ENCODE data around the gene MIER2.

The MIER2 gene

DNA sequence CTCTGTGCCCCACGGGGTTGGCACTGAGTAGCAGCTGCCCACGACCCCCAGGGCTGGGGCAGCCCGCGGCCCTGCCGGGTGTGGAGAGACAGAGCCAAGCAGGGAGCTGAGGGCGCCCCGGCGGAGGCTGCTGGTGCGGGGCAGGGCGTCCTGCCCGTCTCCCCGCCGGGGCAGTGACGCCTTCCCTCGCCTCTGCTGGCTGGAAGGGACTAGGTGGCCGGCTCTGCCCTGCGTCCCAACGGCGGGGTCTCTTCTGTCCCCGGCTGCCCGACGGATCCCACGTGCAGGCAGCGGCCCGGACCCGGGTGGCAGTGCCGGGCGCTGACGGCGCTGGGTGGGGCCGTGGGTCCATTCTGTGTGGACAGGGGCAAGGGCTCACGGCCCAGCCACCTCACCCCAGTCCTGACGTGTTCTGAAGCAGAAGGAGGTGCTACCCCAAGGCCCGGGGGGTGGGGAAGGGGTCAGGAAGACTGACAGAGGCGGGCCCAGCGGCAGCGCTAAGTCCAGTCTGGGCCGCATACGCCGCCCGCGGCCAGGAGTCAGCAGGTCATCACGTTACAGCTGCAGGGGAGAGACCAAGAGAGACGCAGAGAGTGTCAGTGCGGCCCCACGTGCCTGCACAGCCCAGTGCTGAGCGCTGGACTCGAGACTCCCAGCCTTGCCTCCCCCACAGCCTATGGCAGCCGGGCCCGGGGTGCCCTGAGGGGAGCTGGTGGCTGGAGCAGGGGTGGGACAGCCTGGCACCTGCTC lies 38.3 kb downstream of the MIER2 start:
- ATAC-seq: no peak
- TF ChIP-seq RARB (CRISPR knock-in tag; IDR thresholded peaks at IDR 0.05) (no peak), ARNTL (CRISPR knock-in tag; IDR thresholded peaks at IDR 0.05; ENCODE audit: borderline replicate concordance, low read depth) (no peak), TCF4 (CRISPR knock-in tag; IDR thresholded peaks at IDR 0.05; ENCODE audit: borderline replicate concordance) (no peak), PPARA (CRISPR knock-in tag; IDR thresholded peaks at IDR 0.05; ENCODE audit: borderline replicate concordance) (no peak), ZNF70 (CRISPR knock-in tag; IDR thresholded peaks at IDR 0.05) (no peak), TOX (CRISPR knock-in tag; IDR thresholded peaks at IDR 0.05; ENCODE audit: borderline replicate concordance) (no peak), ZFP3 (CRISPR knock-in tag; IDR thresholded peaks at IDR 0.05) (no peak), ESRRG (CRISPR knock-in tag; IDR thresholded peaks at IDR 0.05) (no peak), OSR1 (CRISPR knock-in tag; IDR thresholded peaks at IDR 0.05) (no peak), ZNF565 (CRISPR knock-in tag; conservative IDR thresholded peaks at IDR 0.05; ENCODE audit: low read depth) (no peak), ISL1 (CRISPR knock-in tag; IDR thresholded peaks at IDR 0.05) (no peak), ZC3H10 (CRISPR knock-in tag; IDR thresholded peaks at IDR 0.05) (no peak), GLIS3 (CRISPR knock-in tag; IDR thresholded peaks at IDR 0.05) (no peak), ZFP30 (CRISPR knock-in tag; IDR thresholded peaks at IDR 0.05) (no peak), CSDC2 (CRISPR knock-in tag; IDR thresholded peaks at IDR 0.05) (no peak), SNAI2 (CRISPR knock-in tag; IDR thresholded peaks at IDR 0.05) (no peak)
- TF ChIP-seq, protein P1, sequence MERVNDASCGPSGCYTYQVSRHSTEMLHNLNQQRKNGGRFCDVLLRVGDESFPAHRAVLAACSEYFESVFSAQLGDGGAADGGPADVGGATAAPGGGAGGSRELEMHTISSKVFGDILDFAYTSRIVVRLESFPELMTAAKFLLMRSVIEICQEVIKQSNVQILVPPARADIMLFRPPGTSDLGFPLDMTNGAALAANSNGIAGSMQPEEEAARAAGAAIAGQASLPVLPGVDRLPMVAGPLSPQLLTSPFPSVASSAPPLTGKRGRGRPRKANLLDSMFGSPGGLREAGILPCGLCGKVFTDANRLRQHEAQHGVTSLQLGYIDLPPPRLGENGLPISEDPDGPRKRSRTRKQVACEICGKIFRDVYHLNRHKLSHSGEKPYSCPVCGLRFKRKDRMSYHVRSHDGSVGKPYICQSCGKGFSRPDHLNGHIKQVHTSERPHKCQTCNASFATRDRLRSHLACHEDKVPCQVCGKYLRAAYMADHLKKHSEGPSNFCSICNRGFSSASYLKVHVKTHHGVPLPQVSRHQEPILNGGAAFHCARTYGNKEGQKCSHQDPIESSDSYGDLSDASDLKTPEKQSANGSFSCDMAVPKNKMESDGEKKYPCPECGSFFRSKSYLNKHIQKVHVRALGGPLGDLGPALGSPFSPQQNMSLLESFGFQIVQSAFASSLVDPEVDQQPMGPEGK (CRISPR knock-in tag; IDR thresholded peaks at IDR 0.05; ENCODE audit: borderline replicate concordance): no peak
- TF ChIP-seq, protein P2, sequence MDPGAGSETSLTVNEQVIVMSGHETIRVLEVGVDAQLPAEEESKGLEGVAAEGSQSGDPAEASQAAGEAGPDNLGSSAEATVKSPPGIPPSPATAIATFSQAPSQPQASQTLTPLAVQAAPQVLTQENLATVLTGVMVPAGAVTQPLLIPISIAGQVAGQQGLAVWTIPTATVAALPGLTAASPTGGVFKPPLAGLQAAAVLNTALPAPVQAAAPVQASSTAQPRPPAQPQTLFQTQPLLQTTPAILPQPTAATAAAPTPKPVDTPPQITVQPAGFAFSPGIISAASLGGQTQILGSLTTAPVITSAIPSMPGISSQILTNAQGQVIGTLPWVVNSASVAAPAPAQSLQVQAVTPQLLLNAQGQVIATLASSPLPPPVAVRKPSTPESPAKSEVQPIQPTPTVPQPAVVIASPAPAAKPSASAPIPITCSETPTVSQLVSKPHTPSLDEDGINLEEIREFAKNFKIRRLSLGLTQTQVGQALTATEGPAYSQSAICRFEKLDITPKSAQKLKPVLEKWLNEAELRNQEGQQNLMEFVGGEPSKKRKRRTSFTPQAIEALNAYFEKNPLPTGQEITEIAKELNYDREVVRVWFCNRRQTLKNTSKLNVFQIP (CRISPR knock-in tag; IDR thresholded peaks at IDR 0.05; ENCODE audit: borderline replicate concordance, low read depth): no peak
- TF ChIP-seq, protein P3, sequence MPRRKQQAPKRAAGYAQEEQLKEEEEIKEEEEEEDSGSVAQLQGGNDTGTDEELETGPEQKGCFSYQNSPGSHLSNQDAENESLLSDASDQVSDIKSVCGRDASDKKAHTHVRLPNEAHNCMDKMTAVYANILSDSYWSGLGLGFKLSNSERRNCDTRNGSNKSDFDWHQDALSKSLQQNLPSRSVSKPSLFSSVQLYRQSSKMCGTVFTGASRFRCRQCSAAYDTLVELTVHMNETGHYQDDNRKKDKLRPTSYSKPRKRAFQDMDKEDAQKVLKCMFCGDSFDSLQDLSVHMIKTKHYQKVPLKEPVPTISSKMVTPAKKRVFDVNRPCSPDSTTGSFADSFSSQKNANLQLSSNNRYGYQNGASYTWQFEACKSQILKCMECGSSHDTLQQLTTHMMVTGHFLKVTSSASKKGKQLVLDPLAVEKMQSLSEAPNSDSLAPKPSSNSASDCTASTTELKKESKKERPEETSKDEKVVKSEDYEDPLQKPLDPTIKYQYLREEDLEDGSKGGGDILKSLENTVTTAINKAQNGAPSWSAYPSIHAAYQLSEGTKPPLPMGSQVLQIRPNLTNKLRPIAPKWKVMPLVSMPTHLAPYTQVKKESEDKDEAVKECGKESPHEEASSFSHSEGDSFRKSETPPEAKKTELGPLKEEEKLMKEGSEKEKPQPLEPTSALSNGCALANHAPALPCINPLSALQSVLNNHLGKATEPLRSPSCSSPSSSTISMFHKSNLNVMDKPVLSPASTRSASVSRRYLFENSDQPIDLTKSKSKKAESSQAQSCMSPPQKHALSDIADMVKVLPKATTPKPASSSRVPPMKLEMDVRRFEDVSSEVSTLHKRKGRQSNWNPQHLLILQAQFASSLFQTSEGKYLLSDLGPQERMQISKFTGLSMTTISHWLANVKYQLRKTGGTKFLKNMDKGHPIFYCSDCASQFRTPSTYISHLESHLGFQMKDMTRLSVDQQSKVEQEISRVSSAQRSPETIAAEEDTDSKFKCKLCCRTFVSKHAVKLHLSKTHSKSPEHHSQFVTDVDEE (CRISPR knock-in tag; IDR thresholded peaks at IDR 0.05): no peak
- TF ChIP-seq, protein P4, sequence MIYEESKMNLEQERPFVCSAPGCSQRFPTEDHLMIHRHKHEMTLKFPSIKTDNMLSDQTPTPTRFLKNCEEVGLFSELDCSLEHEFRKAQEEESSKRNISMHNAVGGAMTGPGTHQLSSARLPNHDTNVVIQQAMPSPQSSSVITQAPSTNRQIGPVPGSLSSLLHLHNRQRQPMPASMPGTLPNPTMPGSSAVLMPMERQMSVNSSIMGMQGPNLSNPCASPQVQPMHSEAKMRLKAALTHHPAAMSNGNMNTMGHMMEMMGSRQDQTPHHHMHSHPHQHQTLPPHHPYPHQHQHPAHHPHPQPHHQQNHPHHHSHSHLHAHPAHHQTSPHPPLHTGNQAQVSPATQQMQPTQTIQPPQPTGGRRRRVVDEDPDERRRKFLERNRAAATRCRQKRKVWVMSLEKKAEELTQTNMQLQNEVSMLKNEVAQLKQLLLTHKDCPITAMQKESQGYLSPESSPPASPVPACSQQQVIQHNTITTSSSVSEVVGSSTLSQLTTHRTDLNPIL (CRISPR knock-in tag; IDR thresholded peaks at IDR 0.05; ENCODE audit: low read depth): no peak

DNA sequence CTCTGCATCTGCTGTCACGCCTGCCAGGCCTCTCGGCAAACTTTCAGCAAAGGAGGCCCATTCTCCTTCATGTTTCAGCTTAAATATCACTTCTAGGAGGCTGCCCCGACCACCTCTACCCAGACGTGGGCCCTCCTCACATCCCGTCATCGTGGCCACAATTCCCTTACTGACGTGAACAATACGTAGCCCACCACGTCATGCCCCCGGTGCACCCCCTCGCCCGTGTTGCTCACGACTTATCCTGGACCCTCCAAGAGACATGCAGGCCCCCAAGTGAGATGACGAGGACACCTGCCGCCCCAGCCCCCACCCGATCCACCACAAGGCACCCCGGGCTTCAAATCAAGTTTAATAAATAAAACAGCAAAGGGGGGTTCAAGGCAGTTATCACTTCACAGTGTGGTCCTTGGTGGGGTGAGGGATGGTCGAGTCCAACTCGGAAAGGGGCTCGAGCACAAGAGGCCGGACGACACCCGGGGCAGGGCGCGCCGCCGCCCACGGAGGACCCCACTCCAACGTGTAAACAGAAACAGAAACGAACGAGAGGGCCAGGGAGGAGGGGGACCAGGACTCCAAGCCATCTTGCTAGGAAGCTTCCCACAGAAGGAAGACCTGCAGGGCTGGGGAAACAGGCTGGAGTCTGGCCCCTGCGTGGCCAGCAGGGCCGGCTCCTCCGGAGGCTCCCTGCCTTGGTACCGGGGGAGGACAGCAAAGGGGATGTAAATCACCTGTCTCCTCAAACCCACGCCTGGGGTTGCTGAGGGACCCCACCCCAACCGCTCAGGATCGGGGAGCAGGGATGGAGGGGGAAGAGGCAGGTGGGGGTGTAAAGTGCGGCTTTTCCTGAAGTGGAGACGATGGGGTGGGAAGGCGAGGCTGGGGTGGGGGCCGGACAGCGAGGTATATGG lies 39.1 kb downstream of the MIER2 start:
- no peak for ATAC-seq
- TF ChIP-seq ESRRG (CRISPR knock-in tag; IDR thresholded peaks at IDR 0.05): no peak
- TF ChIP-seq, protein P3 (CRISPR knock-in tag; IDR thresholded peaks at IDR 0.05): no peak
- TF ChIP-seq TOX (CRISPR knock-in tag; IDR thresholded peaks at IDR 0.05; ENCODE audit: borderline replicate concordance): no peak
- no peak for TF ChIP-seq BACH2 (CRISPR knock-in tag; IDR thresholded peaks at IDR 0.05; ENCODE audit: borderline replicate concordance)
- TF ChIP-seq ZC3H10 (CRISPR knock-in tag; IDR thresholded peaks at IDR 0.05): no peak
- no peak for TF ChIP-seq ZNF8 (CRISPR knock-in tag; IDR thresholded peaks at IDR 0.05)
- TF ChIP-seq, protein P1 (CRISPR knock-in tag; IDR thresholded peaks at IDR 0.05; ENCODE audit: borderline replicate concordance): no peak
- no peak for TF ChIP-seq ZFP3 (CRISPR knock-in tag; IDR thresholded peaks at IDR 0.05)
- TF ChIP-seq ISL1 (CRISPR knock-in tag; IDR thresholded peaks at IDR 0.05): no peak
- TF ChIP-seq OSR1 (CRISPR knock-in tag; IDR thresholded peaks at IDR 0.05): no peak
